HG02852 (cell line): ENCODE measurements around the gene POGK.
A peak's percentile ranks its signal among the peaks of the same experiment; 100 is the strongest.
"Not testable (repeated sequence)": the region's sequence is repeated elsewhere in the genome, so short reads cannot be mapped to it uniquely, and the experiment has no call there.

Experiments
- ATAC-seq: cut with Tn5 transposase; IDR thresholded peaks from one replicate; pipeline ENCODE4 v1.9.1; 2021; ENCODE audit warnings: mild to moderate bottlenecking, moderate library complexity; ENCODE audit not compliant: unreplicated experiment

Gene POGK

DNA sequence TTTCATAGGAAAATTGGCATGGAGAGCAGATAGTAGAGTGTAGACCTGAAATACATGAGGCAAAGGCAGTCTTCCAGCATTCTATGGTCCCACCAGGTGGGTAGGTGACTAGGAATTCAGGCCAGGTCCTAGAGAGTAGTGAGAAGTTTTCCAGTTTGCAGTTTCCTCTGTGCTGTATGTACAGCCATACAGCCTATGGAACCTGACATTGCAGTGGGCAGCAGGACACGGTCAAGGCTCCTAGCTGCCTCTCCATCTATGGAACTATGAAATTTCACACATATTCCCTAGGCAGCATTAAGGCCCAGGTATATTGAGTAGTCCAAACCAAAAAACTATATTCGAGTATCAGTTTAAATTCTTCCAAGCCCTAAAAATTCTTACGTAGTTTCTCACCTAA is 16.3 kb downstream of the POGK start:
- no peak for ATAC-seq

DNA sequence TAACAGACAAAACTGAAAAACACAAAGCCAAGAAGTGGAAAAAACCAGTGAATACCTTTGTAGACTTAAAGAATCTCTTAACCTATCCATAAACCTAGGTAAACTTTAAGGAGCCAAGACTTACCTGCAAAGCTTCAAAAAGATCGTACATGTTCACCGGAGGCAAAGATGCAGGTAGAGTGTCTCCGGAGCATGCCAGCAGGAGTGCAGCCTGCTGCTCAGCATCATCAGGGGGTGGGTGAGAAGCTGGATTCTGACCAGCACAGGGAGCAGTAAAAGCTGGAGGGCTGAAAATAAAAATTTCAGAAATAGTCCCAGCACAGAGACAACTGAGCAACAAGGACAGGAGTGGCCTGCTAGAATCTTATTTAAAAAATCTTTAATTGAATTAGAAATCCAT is 18.7 kb downstream of the POGK start:
- ATAC-seq = no peak

DNA sequence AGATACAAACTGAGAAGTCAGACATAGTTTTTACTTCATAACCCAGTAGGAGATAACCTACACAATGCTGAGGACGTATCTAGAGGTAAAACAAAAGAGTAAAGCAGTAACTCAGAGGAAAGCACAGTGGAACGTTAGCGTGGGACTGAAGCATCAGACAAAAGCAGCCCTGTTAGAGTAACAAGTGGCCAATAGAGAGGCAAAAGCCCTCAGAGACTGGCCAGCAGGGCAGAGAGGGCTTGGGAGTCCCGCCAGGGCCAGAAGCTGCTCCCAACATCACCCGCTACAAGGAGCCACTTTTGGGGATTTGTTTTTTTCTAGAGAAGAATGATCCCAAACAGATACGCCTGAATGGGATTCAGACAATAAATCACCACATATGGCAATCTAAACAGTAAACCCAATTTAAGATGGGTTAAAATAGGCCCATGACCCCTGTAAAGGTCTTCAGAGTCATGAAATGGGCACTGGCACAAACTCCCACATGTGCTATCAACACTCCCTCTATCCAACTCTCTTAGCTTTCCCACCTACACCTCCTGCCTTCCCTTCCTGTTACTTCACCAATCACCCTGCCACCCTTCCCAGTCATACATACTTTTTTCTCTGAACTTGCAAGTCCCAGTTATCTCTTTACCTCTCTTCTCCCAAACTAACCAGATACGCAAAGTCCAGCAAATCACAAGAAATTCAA is 19.6 kb downstream of the POGK start:
- no peak for ATAC-seq

DNA sequence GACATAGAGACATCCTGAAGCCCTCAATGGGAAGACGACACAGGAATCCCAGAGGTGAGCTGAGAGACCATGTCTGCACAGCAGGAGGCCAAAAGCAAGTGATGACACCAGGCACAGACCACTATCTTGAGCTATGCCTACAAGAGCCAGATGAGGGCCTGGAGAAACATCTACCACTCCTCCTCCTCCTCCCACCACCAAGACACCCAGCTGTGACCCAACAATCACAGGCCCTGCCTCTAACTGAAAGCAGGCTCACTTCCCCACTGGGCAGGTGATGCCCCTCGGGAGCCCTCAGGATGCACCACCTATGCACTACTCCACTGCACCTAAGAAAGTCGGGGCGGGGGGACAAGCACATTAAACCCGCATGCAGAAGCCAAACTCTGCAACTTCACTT is 20.3 kb downstream of the POGK start:
- ATAC-seq = no peak

DNA sequence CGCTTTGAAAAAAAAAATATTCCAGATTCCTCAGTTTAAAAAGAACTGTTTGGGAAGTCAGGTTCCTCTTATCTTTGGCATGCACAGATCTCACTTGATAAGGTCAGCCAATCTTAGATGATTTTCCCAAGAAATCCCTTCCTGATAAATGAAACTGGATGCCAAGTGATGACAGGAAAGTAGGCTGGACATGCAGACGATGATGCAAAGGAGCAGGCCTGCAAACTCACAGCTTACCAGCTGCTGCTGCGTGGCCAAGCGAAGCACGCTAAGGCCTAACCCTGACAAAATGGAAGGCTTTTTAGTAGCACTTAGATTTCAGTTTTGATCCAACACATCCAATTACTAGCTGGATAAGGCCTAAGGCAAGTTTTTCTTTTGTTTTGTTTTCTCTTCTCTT is 26.7 kb downstream of the POGK start:
- no peak for ATAC-seq

DNA sequence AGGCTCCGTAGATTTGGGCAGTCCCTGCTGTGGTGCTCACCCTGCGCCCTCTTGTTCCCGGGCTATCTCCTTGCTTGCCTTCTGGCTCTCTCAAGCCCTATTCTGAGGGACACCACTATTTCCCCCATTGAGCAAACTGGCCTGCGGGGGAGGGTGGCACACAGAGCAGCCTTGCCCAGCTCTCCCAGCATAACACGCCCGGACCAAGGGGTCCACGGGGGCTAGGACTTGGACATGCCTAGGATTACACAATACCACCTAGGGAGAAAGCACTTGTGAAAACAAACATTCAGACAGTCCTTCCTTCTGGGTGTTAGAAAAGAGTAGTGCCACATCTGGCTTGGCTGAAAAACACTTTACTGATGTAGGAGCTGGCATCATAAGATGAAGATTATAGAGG is 29.4 kb downstream of the POGK start:
- no peak for ATAC-seq

DNA sequence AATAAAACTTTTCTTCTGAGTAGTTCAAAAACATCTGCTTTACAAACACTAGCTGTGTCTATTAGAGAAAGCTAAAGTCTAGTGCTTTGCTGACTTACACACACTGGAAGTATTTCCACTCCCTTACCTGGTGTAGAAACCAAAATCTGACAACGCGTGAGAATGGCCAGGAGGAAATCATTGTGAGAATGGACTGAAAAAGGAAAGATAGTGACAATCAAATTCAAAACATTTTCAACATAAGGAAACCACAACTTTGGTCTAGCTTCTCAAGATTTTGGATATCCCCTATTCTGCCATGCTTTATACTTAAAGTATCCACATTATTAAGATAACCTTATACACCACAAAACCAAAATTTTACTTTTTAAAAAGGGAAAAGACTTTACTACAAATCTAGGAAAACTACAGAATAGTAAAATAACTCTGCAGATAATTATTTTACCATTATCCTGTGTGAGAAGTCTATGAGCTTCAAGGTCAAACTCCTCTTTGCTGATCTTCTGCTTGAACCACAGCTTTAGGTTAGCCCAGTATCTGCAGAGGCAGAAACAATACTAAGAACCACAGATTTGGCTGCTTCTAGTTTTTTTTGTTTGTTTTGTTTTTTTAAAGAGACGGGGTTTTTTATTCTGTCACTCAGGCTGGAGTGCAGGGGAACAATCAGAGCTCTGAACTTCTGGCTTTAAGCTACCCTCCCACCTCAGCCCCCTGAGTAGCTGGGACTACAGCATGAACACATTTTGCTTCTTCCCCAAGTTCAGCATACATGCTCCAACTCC is 30.2 kb downstream of the POGK start:
- ATAC-seq = peak; percentile 53

DNA sequence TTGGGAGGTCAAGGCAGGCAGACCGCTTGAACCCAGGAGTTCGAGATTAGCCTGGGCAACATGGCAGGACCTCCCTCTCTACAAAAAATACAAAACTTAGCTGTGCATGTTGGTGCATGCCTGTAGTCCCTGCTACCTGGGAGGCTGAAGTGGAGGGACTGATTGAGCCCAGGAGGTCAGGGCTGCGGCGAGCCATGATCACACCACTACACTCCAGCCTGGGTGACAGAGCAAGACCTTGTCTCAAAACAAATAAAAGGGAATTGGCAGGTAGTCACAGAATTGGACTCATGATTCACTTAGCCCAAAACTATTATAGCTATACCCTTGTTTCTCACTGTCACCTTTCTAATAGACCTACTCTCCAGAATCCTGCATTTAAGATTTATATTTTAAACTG is 31.3 kb downstream of the POGK start:
- no peak for ATAC-seq

DNA sequence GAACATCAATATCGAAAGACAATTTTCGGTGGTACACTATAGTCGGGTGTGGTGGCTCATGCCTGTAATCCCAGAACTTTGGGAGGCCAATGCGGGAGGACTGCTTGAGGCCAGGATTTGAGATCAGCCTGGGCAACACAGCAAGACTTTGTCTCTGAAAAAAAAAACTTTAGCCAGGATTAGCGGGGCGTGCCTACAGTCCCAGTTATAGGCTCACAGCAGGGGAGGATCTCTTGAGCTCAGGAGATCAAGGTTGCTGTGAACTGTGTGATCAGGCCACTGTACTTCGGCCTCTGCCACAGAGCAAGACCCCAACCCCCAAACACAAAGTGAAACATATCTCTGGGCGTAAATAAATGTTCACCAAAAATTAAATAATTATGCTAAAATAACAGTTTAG is 35.2 kb downstream of the POGK start:
- ATAC-seq = no peak

DNA sequence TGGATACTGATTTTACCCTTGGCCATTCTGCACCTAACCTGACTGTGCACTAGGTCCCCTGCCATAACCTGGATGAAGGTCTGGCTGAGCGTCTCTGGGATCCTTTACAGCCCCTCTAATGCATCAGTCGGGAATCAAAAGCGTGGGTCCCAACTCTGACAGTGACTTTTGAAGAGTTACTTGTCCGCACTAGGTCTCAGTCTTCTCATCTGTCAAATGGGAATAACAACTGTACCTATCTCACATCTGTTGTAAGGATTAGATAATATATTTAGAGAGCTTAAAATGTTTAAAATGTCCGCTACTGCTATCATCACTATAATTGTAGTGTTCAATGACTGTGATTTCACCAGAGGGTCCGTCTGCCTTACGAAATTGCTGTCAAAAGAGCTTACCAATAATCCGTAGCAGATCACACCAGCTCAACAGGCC is 36.0 kb downstream of the POGK start:
- no peak for ATAC-seq

DNA sequence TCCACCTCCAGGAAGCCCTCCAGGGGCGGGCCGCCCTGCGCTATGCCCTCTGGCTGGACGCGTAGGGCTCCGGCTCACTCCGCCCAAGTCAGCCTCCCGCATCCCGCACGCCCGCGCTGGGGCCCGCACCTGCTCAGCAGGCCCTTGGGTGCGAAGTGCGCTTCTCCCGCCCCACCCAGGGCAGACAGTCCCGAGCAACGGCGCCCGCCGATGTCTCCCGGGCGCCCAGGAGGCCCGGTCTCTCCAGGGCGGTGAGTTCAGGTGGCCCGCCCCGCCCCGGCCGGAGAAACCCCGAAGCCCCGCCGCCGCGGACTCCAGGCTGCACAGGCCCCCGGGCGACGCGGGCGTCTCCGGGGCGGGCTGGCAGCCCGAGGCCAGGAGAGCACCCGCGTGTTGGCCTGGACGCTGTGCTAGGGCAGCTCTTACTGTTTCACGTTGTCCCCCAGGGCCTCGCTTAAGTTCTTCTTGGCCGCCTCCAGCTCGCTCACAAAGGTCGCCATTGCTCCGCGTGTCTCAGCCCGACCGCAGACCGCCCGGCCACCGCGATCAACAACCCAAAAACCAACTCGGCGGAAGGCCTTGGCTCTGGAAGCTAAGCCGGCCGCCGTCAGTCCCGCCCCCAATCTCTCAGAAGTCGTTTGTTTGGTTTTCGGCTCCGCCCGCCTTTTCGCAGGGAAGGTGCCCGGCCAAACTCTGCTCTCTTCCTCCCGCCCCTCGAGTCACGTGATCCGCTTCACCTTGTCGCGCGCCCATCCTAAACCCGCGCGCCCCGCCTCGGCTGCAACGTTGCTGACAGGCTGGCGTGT is 36.7 kb downstream of the POGK start, which contains the start of gene TADA1:
Gene TADA1 (minus strand): TSS at position 531 of the 806 bp plus-strand sequence. CDS start 31 bp downstream, at position 500.
- ATAC-seq = peak; percentile 83

DNA sequence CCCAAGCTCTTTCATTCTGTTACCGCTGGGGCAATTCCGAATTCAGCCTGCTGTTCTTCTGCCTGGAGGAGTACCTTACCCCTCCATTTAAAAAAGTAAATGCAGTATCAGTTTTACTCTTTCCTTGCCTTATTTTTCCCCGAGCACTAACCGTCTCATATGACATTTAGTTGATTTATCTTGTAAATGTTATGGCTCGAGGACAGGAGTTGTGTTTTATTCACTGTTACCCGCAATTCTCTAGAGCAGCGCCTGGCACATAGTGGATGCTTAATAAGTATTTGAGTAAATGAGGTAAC is 37.2 kb downstream of the POGK start:
- no peak for ATAC-seq

DNA sequence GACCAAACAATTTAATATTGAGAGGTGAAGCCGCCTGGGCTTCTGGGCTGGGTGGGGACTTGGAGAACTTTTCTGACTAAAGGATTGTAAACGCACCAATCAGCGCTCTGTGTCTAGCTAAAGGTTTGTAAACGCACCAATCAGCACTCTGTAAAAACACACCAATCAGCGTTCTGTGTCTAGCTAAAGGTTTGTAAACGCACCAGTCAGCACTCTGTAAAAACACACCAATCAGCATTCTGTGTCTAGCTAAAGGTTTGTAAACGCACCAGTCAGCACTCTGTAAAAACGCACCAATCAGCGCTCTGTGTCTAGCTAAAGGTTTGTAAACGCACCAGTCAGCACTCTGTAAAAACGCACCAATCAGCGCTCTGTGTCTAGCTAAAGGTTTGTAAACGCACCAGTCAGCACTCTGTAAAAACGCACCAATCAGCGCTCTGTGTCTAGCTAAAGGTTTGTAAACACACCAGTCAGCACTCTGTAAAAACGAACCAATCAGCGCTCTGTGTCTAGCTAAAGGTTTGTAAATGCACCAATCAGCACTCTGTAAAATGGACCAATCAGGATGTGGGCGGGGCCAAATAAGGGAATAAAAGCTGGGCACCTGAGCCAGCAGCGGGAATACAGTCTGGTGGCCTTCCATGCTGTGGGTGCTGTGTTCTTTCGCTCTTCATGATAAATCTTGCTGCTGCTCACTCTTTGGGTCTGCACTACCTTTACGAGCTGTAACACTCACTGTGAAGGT is 39.1 kb downstream of the POGK start:
- ATAC-seq = not testable (repeated sequence)

DNA sequence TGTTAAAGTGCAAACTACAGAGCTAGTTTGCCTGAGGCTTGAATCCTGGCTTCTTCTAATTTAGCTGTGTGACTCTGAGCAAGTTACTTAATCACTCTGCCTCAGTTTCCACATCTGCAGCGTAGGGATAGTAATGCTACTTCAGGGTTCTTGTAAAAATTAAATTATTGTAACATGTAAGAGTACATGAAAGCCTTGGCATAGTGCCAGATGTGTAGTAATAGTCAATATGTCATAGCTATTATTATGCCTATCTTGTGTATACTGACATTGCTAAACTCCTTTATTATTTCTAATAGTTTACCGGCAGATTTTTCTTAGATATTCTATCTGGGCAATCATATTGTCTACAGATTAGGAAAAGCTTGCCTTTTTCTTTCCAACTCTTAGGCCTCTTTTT is 43.6 kb downstream of the POGK start:
- ATAC-seq = no peak

DNA sequence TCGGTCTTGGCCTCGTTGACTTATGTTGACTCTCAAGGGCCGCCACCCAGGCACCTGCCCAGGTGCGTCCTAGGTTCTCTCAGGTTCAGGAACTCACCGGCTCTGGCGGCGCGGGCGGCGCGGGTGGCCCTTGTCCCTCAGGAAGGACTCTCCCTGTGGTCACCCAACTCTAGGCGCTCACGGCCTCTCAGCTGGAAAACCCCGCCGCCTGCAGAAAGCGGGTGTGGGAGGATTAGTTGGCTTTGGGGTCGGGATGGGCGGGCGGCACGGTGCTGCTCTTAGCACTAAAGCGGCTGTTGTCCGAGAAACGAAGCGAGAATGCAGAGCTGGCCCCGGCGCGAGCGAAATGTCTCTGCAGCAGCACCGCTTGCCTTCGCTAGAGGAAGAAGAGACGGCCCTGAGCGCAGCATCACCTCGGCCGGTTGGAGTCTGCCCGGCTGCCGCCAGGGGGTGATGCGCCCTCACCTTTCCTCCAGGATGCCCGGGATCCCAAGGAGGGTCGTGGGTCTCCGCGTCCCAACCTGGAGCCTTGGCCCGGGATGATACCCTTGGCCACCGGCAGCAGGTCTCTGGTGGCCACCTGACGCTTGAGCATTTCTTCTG is 44.9 kb downstream of the POGK start:
- peak; percentile 56 for ATAC-seq

DNA sequence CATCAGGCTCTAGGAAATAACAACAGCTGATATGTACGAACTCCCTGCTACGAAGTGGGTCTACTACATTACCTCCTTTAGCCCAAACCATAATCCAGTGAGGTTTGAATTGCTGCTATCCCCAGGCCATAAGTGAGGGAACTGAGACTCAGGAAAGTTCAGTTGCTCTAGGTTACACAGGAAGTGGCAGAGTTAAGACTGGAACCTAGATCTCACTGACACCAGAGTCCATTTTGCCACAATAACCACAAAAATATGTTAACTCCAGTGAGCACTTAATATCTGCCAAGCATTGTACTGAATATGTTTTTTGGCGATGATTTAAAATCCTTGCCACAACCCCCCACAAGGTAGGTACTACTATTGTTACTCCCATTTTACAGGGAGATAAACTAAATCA is 45.7 kb downstream of the POGK start:
- ATAC-seq = no peak

DNA sequence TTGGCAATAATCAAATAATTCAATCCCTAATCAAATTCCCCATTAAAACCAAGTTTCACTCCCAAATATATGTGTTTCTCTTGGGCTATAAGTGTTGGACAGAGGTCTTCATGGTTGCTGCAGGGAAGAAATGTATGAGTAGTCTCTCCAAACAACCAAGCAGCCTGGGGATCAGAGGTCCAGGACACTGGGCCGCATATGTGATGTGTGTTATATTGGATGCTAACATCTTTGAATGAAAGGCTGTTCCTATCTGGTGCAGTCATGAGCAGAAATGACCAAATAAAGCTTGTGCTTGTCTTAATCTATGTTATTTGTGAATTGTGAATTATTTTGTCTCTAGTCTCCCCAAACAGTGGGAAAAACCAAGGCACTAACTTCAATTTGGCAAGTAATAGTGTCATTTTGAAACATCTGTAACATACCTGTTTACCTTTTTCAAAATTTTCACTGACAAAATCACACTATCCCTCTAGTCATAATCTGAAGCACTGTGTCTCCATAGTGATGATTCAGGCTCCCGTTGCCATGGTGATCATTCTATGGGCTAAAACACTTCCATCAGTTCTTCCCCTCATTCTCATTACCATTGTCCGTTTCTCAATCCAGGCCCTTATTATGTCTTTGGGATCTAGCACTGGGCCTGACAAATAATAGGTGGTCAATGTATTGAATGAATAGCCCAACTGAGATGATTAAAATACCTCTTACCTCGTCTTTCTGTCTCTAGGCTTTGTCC is 49.3 kb downstream of the POGK start:
- no peak for ATAC-seq

DNA sequence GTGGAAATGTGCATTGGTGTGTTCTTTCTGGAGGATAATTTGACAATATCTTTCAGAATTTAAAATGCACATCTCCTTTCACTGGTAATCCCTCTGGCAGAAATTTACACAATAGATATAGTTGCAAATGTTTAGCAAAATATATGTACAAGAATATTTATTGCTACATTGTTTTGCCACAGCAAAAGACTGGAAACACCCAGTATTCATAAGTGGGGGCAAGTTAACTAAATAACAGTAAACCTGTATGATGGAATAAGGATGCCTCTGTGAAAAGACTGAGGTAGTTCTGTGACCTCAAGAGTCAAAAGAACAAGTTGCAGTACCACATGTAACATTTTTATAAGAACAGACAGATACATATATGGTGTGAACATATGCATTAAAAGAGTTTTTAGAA is 50.5 kb downstream of the POGK start:
- ATAC-seq = no peak

DNA sequence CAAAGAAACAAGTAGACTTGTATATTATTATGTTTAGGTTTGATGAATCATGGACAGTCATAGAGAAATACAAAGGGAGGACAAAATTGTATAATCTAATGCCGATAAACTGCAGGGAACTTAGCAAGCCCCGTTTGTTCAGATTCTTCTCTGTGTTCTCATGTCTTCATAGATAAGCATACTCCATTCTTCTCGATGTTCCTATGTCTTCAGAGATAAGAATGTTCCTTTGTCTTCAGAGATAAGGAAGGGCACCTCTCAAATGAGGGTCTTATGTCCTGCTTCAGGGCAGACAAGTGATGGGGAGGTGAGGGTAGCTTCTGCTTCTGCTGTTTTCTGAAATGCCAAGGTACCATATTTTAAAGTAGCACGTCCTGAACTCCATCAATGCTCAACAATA is 56.5 kb downstream of the POGK start:
- ATAC-seq = no peak

DNA sequence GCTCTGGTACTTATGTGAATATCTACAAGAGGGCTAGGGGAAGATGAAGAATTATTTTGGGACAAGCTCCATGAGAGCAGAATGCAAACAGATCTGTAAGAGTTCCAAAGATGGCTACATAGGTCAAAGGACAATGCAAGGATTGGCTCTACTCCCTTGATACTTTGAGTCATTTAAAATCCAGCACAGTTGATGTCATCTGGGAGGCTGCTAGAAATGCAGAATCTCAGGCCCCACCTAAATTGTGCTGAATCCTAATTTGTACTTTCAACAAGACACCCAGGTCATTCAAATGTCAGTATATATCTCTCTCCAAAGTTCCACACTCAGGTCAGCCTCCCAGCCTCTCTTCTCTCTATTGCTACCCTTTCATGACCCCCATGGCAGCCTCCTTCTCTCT is 60.5 kb downstream of the POGK start:
- no peak for ATAC-seq
